ENCODE measurements around the gene DHX15.

The DHX15 gene

GRCh38 chr4:24583451-24584210 lies 723 bp downstream of the DHX15 start:
- TF ChIP-seq CTCF (IDR thresholded peaks at IDR 0.05; ENCODE audit: extremely low read depth, missing control alignments): no peak
- DNase-seq (ENCODE audit: low spot score): peak; percentile 73

GRCh38 chr4:24582235-24582832 lies 2.0 kb downstream of the DHX15 start:
- no peak for DNase-seq (ENCODE audit: low spot score)
- no peak for TF ChIP-seq CTCF (IDR thresholded peaks at IDR 0.05; ENCODE audit: extremely low read depth, missing control alignments)

GRCh38 chr4:24578364-24578763 lies 6.0 kb downstream of the DHX15 start:
- DNase-seq (ENCODE audit: low spot score): no peak
- TF ChIP-seq CTCF (IDR thresholded peaks at IDR 0.05; ENCODE audit: extremely low read depth, missing control alignments): no peak

- DNase-seq (ENCODE audit: low spot score): no peak
- TF ChIP-seq CTCF (IDR thresholded peaks at IDR 0.05; ENCODE audit: extremely low read depth, missing control alignments): no peak
Observed at GRCh38 chr4:24576276-24576675, 8.1 kb downstream of the DHX15 start.

- DNase-seq (ENCODE audit: low spot score): no peak
- TF ChIP-seq CTCF (IDR thresholded peaks at IDR 0.05; ENCODE audit: extremely low read depth, missing control alignments): no peak
Observed at GRCh38 chr4:24574236-24574635, 10.1 kb downstream of the DHX15 start.

- DNase-seq (ENCODE audit: low spot score): no peak
- no peak for TF ChIP-seq CTCF (IDR thresholded peaks at IDR 0.05; ENCODE audit: extremely low read depth, missing control alignments)
Observed at GRCh38 chr4:24573582-24573981, 10.8 kb downstream of the DHX15 start.

GRCh38 chr4:24570574-24571236 lies 13.6 kb downstream of the DHX15 start:
- TF ChIP-seq CTCF (IDR thresholded peaks at IDR 0.05; ENCODE audit: extremely low read depth, missing control alignments): no peak
- DNase-seq (ENCODE audit: low spot score): no peak

Data from GM20000 (cell line).